Sigmoid colon (tissue), 4 donors: Measurements from ENCODE around the gene MAZ.

ENCODE experiments used
- CTCF ChIP-seq, 4 experiments: fragments of 450-650 bp in 3 of 4; fragments of 200-600 bp in 1 of 4; IDR thresholded peaks; one replicate each; pipeline ENCODE4 v1.5.1; 2016 to 2019; ENCODE audit warnings: antibody characterized with exemption in 4 of 4, mild to moderate bottlenecking in 3 of 4, moderate library complexity in 2 of 4
- EP300 ChIP-seq, 4 donors: sonication (generic); formaldehyde crosslinking; IDR thresholded peaks; one replicate each; pipeline ENCODE4 v1.6.1; 2017; ENCODE audit warnings: antibody characterized with exemption in 4 of 4

GRCh38 chr16:29805232-29806098, 864 bp upstream of the MAZ start:
- TF ChIP-seq CTCF (IDR thresholded peaks at IDR 0.05): no peak
- TF ChIP-seq EP300 (IDR thresholded peaks at IDR 0.05): peak in 2 of 4 donors; percentile 48 to 71
